HFFc6 (cell line): ENCODE results near the gene GPD1. TPM values are rescaled to one million over a fixed set of nuclear protein-coding genes. Genes with fewer than 3 reads are reported as not detected.
A peak's percentile ranks its signal among the peaks of the same experiment; 100 is the strongest.

Source experiments
- DNase-seq: peaks from one replicate; pipeline ENCODE4 v3.0.0-alpha.2; 2018
- H3K27ac Mint-ChIP-seq: 2 replicates; pipeline ENCODE4 v1.8.0; 2020; ENCODE audit warnings: mild to moderate bottlenecking, mixed read lengths
- H3K27me3 Mint-ChIP-seq: 2 replicates; pipeline ENCODE4 v1.8.0; 2021; ENCODE audit warnings: mild to moderate bottlenecking, moderate library complexity, mixed read lengths; ENCODE audit not compliant: insufficient read depth
- H3K36me3 Mint-ChIP-seq: 2 replicates; pipeline ENCODE4 v1.8.0; 2021; ENCODE audit warnings: low read depth, mixed read lengths
- H3K4me1 Mint-ChIP-seq: 2 replicates; pipeline ENCODE4 v1.8.0; 2020; ENCODE audit warnings: low read depth, mixed read lengths
- H3K4me3 Mint-ChIP-seq: 2 replicates; pipeline ENCODE4 v1.8.0; 2020; ENCODE audit warnings: mild to moderate bottlenecking, moderate library complexity, mixed read lengths
- H3K9me3 Mint-ChIP-seq: 2 replicates; pipeline ENCODE4 v1.8.0; 2020; ENCODE audit warnings: mild to moderate bottlenecking, mixed read lengths
- long read RNA-seq: library from polyadenylated mRNA; unstranded; transcript quantifications from one replicate; pipeline ENCODE4 v2.0.0, GENCODE V29; 2019
- total RNA-seq, 6 experiments: library from RNA; stranded (reverse); fragmentation: NEBNext Ultra II Directional; extraction: Animal tissue kit (Norgen Biotek cat#: 25700); gene quantifications; 2 replicates in 1 of 6; 3 replicates in 5 of 6; pipeline ENCODE4 v1.2.3, GENCODE V29; 2021
- TF ChIP-seq, protein P1 (sequence below): fragments of 200-600 bp; sonication (generic); IDR thresholded peaks from 2 replicates; pipeline ENCODE4 v1.5.0; 2021; ENCODE audit warnings: antibody characterized with exemption, mild to moderate bottlenecking

The GPD1 gene
- under 1 TPM in 1 of 6 experiments, not detected in 5; 0.20 TPM for total RNA-seq
- long read RNA-seq = 0 reads

DNA sequence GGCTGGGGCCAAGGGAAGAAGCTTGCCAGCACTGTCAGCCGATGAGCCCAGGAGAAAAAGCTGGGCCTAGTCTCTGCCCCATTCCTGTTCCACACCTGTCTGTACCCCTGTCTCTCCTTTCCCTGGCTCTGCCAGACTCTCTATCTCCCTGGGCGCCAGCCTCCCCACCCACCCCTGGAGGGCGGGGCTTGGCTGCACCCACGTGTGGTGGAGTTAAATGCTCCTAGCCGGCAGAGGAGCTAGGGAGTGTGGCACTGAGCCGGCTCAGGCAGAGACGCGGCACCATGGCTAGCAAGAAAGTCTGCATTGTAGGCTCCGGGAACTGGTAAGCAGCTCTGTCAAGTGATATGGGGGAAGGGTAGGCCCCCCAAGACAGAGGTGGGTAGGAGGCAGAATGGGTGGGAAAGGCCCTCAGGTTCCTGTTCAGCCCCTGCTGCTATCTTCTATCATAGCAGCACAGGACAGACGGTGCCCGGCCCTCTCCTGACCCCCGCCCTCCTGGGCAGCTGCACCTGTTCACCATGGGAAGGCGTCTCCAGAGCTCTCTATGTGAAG, at the start of gene GPD1:
TSS of gene GPD1 (plus strand) at position 242 of the 555 bp plus-strand sequence. CDS start at position 285, 43 bp downstream.
- Mint-ChIP-seq H3K36me3 (peaks cover 14% of the 10 kb centered on the region), H3K4me1 (peaks cover 25% of the 10 kb centered on the region), H3K4me3 (no peak within 1 kb of the TSS), H3K9me3 (no peaks in the 10 kb centered on the region), H3K27ac (no peak within 1 kb of the TSS), H3K27me3 (peaks cover 13% of the 10 kb centered on the region)
- TF ChIP-seq, protein P1, sequence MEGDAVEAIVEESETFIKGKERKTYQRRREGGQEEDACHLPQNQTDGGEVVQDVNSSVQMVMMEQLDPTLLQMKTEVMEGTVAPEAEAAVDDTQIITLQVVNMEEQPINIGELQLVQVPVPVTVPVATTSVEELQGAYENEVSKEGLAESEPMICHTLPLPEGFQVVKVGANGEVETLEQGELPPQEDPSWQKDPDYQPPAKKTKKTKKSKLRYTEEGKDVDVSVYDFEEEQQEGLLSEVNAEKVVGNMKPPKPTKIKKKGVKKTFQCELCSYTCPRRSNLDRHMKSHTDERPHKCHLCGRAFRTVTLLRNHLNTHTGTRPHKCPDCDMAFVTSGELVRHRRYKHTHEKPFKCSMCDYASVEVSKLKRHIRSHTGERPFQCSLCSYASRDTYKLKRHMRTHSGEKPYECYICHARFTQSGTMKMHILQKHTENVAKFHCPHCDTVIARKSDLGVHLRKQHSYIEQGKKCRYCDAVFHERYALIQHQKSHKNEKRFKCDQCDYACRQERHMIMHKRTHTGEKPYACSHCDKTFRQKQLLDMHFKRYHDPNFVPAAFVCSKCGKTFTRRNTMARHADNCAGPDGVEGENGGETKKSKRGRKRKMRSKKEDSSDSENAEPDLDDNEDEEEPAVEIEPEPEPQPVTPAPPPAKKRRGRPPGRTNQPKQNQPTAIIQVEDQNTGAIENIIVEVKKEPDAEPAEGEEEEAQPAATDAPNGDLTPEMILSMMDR = no peak
- DNase-seq = no peak

DNA sequence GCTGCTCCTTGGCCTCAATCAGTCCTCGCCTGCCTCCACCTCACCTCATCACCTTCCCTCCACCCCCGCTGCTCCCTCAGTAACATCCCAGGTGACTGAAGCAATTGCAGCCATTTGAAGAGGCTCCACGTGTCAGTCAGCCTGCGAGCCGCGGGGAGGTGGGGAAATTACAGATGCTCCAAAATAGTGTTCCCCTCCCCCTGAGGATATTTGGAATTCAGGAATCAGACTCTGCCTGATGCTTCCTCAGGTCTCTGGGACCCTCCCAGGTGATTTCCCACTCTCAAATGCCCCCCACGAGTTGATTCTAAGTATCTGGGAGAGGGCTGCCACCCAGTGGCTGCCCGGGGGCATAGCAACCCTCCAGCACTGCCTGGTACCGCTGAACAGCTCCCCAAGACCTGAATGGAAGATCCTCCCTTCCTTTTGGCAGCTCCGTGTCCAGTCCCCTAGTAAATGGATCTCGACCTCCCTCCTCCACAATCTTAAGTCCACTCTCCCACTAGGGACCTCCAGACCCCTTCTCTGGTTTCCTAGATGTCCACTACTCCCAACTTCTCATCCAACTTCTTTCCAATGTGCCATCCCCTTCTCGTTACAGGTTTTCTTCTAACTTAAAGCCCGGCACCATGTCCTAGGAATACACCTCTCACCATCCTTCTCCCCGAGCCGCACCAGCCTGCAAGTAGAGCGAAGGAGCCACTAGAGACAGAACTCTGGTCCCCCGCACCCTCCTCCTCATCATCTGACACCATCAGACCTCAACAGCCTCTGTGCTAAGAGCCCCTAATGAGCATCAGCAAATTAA, 47.8 kb upstream of the GPD1 start:
- no peaks in the 10 kb centered on the region for H3K9me3 Mint-ChIP-seq
- DNase-seq = no peak
- H3K27me3 Mint-ChIP-seq = peaks cover 29% of the 10 kb centered on the region
- peak overlapping the region; percentile 31 for H3K4me3 Mint-ChIP-seq
- H3K27ac Mint-ChIP-seq = no peak overlapping the region
- H3K4me1 Mint-ChIP-seq = peaks cover 24% of the 10 kb centered on the region
- TF ChIP-seq, protein P1 = peak; percentile 92
- H3K36me3 Mint-ChIP-seq = no peaks in the 10 kb centered on the region

DNA sequence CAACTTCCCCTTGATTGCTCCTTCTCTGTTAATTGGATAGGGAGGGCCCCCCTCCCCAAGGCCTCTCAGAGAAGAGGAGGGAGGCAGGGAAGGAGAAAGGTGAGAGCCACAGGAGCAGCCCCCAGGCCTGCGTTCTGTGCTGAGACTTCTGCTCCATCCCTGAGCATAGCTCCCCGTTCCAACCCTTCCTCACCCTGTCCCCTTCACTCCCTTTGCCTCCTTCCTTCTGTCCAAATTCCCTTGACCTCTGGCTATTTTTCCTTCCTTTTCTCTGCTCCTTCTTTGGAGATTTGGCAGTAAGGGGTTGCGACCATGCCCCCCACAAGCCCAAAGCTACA, 47.2 kb upstream of the GPD1 start:
- Mint-ChIP-seq H3K27me3 (peaks cover 25% of the 10 kb centered on the region), H3K36me3 (no peaks in the 10 kb centered on the region), H3K9me3 (no peaks in the 10 kb centered on the region), H3K4me3 (peak overlapping the region; percentile 86), H3K4me1 (peaks cover 24% of the 10 kb centered on the region), H3K27ac (no peak overlapping the region)
- TF ChIP-seq, protein P1 = no peak
- no peak for DNase-seq

DNA sequence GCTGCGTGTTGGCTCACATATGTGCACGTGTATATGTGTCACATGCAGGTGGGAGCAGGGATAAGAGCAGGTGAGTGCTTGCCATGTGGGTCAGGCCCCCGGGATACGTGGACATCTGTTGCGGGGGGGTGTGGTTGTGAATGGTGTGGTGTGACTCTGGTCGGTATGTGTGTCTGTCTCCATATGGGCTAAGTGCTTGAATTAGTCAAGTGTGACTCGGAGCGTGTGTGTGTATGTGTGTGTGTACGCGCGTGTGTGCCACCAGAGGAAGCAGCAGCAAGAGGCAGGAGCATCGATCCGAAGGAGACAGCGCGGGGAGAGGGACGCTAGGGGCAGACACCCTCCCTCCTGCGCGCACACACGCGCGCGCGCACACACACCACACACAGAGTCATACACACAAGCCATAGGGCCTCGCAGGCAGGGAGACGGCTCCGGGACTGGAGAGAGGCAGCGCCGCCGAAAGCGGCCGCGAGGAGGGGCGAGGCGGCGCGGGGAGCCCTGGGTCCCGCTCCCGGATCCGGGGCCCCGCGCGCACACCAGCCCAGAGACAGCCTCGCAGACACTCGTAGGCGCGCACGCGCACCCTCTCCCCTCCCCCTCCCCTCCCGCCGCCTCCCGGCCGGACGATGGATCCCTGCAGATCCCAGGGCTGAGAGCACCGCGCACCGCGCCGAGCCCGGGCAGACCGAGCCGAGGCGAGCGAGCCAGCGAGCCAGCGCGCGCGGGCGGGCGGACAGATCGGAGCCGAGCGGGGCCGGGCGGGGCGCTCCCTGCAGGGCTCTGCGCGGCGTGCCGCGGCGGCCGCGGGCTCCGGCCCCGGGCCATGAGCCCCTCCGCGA, 46.6 kb upstream of the GPD1 start, which contains the start of gene ASIC1:
TSS of gene ASIC1 (plus strand) at position 597 of the 842 bp plus-strand sequence. CDS start 1,171 bp downstream, outside the sequence.
- Mint-ChIP-seq H3K4me3 (peak within 1 kb of the TSS; percentile 86), H3K36me3 (no peaks in the 10 kb centered on the region), H3K4me1 (peaks cover 24% of the 10 kb centered on the region), H3K27ac (no peak within 1 kb of the TSS), H3K27me3 (peaks cover 25% of the 10 kb centered on the region), H3K9me3 (no peaks in the 10 kb centered on the region)
- TF ChIP-seq, protein P1 = peak; percentile 36
- DNase-seq = peak; percentile 19

DNA sequence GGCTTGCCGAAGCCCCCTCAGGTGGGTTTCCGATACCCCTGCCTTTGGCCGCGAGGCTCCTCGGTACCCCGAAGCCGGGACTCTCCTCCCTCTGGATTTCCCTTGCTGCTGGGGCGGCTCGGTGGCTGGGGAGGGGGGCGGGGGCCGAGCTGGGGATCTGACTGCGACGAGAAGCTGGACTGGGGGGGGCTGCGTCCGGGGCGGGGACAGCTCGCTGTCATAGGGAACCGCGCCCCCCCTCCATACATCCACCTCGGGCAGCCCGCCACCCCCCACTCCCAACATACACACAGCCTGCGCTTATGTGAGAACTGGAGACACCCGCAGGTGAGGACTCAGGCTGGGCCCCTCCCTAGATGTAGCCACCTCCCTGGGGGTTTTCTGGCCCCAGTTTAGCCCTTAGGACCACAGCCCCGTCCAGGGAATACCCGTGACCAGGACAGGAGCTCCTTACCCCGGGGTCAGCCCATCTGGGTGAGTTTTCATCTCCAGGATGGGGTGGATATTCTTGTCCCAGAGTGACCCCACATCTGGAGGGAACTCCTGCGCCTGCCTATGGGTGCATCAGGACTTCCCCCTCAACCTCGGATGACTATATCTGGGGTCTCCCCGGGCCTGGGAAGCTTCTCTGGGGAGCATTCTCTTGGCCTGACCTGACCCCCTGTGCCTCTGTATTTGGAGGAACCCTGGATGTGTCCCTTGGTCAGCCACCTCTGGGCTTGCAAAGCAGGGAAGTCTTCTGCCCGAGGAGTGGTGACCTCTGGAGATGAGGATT, 45.7 kb upstream of the GPD1 start:
- TF ChIP-seq, protein P1 = no peak
- no peaks in the 10 kb centered on the region for H3K36me3 Mint-ChIP-seq
- peaks cover 24% of the 10 kb centered on the region for H3K4me1 Mint-ChIP-seq
- no peaks in the 10 kb centered on the region for H3K9me3 Mint-ChIP-seq
- DNase-seq = no peak
- peak overlapping the region; percentile 53 for H3K4me3 Mint-ChIP-seq
- H3K27me3 Mint-ChIP-seq = peaks cover 19% of the 10 kb centered on the region
- H3K27ac Mint-ChIP-seq = no peak overlapping the region
